ENCODE measurements around the gene ARID1B. TPM values are rescaled to one million over a fixed set of nuclear protein-coding genes. Genes with fewer than 3 reads are reported as not detected.
A peak's percentile ranks its signal among the peaks of the same experiment; 100 is the strongest.

The ARID1B gene
- total RNA-seq, 1 experiment from 2014 or later = 60.3 TPM

DNA sequence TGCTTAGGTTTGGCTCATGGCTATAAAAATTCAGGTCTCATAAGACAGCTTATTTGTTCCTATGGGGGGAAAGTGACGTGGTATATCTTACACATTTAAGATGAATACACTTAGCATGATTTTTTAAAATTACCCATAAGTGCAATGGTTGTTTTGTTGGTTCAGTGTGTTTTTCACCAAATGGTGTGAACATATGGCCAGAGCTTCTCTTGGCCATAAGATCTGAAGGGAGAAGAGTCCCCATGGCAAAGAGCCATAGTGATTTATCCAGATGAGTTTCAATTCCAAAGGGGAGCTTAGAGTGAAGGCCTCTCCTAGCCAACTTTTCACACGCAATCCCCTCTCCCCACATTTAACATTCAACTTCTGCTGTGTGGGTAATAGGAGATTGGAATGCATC is 438.5 kb downstream of the ARID1B start:
- Mint-ChIP-seq H3K27me3 (ENCODE audit: low read depth) (peaks cover 2% of the 10 kb centered on the region; the same call in 1 of the 2 replicates), H3K36me3 (no peaks in the 10 kb centered on the region), H3K4me1 (peaks cover 9% of the 10 kb centered on the region), H3K4me3 (no peak overlapping the region), H3K9me3 (no peaks in the 10 kb centered on the region), H3K27ac (no peak overlapping the region)
- TF ChIP-seq, protein P1, sequence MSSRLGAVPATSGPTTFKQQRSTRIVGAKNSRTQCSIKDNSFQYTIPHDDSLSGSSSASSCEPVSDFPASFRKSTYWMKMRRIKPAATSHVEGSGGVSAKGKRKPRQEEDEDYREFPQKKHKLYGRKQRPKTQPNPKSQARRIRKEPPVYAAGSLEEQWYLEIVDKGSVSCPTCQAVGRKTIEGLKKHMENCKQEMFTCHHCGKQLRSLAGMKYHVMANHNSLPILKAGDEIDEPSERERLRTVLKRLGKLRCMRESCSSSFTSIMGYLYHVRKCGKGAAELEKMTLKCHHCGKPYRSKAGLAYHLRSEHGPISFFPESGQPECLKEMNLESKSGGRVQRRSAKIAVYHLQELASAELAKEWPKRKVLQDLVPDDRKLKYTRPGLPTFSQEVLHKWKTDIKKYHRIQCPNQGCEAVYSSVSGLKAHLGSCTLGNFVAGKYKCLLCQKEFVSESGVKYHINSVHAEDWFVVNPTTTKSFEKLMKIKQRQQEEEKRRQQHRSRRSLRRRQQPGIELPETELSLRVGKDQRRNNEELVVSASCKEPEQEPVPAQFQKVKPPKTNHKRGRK (CRISPR knock-in tag; IDR thresholded peaks at IDR 0.05; ENCODE audit: borderline replicate concordance) = no peak
- TF ChIP-seq PRRX2 (CRISPR knock-in tag; IDR thresholded peaks at IDR 0.05) (no peak), CREB1 (CRISPR knock-in tag; IDR thresholded peaks at IDR 0.05) (no peak), ZNF416 (CRISPR knock-in tag; IDR thresholded peaks at IDR 0.05) (no peak), IRF2 (CRISPR knock-in tag; IDR thresholded peaks at IDR 0.05; ENCODE audit: borderline replicate concordance, low read depth) (no peak), FOXJ3 (CRISPR knock-in tag; IDR thresholded peaks at IDR 0.05; ENCODE audit: borderline replicate concordance) (no peak), NR2C2 (CRISPR knock-in tag; IDR thresholded peaks at IDR 0.05) (no peak), NR1H2 (CRISPR knock-in tag; IDR thresholded peaks at IDR 0.05) (no peak)
- TF ChIP-seq, protein P2, sequence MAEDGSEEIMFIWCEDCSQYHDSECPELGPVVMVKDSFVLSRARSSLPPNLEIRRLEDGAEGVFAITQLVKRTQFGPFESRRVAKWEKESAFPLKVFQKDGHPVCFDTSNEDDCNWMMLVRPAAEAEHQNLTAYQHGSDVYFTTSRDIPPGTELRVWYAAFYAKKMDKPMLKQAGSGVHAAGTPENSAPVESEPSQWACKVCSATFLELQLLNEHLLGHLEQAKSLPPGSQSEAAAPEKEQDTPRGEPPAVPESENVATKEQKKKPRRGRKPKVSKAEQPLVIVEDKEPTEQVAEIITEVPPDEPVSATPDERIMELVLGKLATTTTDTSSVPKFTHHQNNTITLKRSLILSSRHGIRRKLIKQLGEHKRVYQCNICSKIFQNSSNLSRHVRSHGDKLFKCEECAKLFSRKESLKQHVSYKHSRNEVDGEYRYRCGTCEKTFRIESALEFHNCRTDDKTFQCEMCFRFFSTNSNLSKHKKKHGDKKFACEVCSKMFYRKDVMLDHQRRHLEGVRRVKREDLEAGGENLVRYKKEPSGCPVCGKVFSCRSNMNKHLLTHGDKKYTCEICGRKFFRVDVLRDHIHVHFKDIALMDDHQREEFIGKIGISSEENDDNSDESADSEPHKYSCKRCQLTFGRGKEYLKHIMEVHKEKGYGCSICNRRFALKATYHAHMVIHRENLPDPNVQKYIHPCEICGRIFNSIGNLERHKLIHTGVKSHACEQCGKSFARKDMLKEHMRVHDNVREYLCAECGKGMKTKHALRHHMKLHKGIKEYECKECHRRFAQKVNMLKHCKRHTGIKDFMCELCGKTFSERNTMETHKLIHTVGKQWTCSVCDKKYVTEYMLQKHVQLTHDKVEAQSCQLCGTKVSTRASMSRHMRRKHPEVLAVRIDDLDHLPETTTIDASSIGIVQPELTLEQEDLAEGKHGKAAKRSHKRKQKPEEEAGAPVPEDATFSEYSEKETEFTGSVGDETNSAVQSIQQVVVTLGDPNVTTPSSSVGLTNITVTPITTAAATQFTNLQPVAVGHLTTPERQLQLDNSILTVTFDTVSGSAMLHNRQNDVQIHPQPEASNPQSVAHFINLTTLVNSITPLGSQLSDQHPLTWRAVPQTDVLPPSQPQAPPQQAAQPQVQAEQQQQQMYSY (CRISPR knock-in tag; IDR thresholded peaks at IDR 0.05) = no peak
- TF ChIP-seq, protein P3, sequence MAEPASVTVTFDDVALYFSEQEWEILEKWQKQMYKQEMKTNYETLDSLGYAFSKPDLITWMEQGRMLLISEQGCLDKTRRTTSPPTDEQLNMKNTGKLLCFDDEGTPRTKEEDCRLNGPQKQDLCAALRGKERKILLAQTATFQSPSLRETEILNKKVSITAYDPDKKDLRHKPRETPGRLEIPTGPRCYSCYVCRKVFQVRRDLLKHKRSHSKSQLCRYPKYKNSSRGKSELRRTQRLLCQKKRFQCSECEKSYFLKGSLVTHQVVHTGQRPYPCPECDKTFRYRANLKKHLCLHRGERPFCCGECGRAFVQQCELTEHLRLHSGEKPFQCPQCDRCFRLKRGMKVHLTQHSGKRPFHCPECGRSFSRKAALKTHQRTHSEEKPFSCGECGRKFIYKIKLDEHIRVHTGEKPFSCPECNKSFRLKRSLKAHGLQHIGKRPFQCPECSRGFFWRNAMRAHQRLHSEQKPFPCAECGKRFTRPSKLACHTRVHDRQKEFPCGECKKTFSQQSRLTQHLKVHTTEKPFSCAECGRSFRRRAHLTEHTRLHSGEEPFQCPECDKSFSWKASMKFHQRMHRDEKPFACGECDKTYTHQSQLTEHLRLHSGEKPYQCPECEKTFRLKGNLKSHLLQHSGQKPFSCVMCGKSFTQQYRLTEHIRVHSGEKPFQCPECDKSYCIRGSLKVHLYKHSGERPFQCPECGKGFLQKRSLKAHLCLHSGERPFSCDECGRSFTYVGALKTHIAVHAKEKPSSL (CRISPR knock-in tag; conservative IDR thresholded peaks at IDR 0.05) = no peak
- TF ChIP-seq, protein P4, sequence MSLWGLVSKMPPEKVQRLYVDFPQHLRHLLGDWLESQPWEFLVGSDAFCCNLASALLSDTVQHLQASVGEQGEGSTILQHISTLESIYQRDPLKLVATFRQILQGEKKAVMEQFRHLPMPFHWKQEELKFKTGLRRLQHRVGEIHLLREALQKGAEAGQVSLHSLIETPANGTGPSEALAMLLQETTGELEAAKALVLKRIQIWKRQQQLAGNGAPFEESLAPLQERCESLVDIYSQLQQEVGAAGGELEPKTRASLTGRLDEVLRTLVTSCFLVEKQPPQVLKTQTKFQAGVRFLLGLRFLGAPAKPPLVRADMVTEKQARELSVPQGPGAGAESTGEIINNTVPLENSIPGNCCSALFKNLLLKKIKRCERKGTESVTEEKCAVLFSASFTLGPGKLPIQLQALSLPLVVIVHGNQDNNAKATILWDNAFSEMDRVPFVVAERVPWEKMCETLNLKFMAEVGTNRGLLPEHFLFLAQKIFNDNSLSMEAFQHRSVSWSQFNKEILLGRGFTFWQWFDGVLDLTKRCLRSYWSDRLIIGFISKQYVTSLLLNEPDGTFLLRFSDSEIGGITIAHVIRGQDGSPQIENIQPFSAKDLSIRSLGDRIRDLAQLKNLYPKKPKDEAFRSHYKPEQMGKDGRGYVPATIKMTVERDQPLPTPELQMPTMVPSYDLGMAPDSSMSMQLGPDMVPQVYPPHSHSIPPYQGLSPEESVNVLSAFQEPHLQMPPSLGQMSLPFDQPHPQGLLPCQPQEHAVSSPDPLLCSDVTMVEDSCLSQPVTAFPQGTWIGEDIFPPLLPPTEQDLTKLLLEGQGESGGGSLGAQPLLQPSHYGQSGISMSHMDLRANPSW (CRISPR knock-in tag; conservative IDR thresholded peaks at IDR 0.05; ENCODE audit: low read depth) = no peak
- TF ChIP-seq, protein P5, sequence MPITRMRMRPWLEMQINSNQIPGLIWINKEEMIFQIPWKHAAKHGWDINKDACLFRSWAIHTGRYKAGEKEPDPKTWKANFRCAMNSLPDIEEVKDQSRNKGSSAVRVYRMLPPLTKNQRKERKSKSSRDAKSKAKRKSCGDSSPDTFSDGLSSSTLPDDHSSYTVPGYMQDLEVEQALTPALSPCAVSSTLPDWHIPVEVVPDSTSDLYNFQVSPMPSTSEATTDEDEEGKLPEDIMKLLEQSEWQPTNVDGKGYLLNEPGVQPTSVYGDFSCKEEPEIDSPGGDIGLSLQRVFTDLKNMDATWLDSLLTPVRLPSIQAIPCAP (CRISPR knock-in tag; IDR thresholded peaks at IDR 0.05) = no peak
- DNase-seq (ENCODE audit: low spot score) = no peak
- no peak for ATAC-seq
- ChIA-PET POLR2A (no interaction called here), CTCF (interaction anchor here (1.1 kb wide), 1 partner anchor 56 kb away, joined by 3 read pairs; no protein-coding TSS in a partner anchor)

DNA sequence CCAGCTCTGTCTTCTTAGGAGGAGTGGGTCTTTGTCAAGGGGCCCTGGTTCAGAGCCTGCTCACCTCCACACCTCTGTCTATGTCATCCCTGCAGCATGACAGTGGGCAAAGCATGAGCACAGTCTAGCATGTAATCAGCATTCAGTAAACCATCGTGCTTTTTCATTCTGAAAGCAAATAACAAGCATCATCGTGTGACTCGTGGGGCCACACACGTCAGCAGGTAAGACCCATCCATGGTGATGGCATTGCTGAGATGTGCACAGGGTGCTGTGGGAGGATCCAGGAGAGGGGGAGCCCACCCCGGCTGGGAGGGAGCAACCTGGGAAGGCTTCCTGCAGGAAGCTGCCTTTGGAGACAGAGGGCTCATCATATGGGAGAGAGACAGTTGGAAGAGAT is 439.4 kb downstream of the ARID1B start:
- Mint-ChIP-seq H3K4me3 (no peak overlapping the region), H3K9me3 (no peaks in the 10 kb centered on the region), H3K27me3 (ENCODE audit: low read depth) (peaks cover 11% of the 10 kb centered on the region), H3K27ac (0 out of 2 replicates have a peak overlapping the region, but pooled peaks have one; percentile 12), H3K4me1 (peaks cover 17% of the 10 kb centered on the region), H3K36me3 (no peaks in the 10 kb centered on the region)
- ATAC-seq (no peak), DNase-seq (ENCODE audit: low spot score) (no peak)
- POLR2A ChIA-PET = no interaction called here
- CTCF ChIA-PET = no interaction called here
- no peak for TF ChIP-seq MYBL2 (CRISPR knock-in tag; IDR thresholded peaks at IDR 0.05)
- TF ChIP-seq CTCF (IDR thresholded peaks at IDR 0.05) = no peak
- TF ChIP-seq JUN (CRISPR knock-in tag; IDR thresholded peaks at IDR 0.05) = no peak
- TF ChIP-seq, protein P6, sequence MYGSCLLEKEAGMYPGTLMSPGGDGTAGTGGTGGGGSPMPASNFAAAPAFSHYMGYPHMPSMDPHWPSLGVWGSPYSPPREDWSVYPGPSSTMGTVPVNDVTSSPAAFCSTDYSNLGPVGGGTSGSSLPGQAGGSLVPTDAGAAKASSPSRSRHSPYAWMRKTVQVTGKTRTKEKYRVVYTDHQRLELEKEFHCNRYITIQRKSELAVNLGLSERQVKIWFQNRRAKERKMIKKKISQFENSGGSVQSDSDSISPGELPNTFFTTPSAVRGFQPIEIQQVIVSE (CRISPR knock-in tag; IDR thresholded peaks at IDR 0.05; ENCODE audit: borderline replicate concordance) = no peak
- TF ChIP-seq SMAD4 (CRISPR knock-in tag; IDR thresholded peaks at IDR 0.05) = no peak
- TF ChIP-seq ZNF138 (CRISPR knock-in tag; conservative IDR thresholded peaks at IDR 0.05) = no peak
- TF ChIP-seq, protein P1 (CRISPR knock-in tag; IDR thresholded peaks at IDR 0.05; ENCODE audit: borderline replicate concordance) = no peak
- TF ChIP-seq CREB1 (CRISPR knock-in tag; IDR thresholded peaks at IDR 0.05) = no peak
- no peak for TF ChIP-seq TP53 (CRISPR knock-in tag; IDR thresholded peaks at IDR 0.05)
- TF ChIP-seq RORB (CRISPR knock-in tag; IDR thresholded peaks at IDR 0.05) = no peak
